ENCODE measurements around the gene CDH15. TPM values are rescaled to one million over a fixed set of nuclear protein-coding genes. Genes with fewer than 3 reads are reported as not detected.
"Not testable (repeated sequence)": the region's sequence is repeated elsewhere in the genome, so short reads cannot be mapped to it uniquely, and the experiment has no call there.

CDH15 gene
- total RNA-seq, 1 donor from 2014 or later, result 0.35 TPM

GRCh38 chr16:89191033-89191900 is 19.7 kb downstream of the CDH15 start:
- TF ChIP-seq CTCF (IDR thresholded peaks at IDR 0.05), result no peak
- Mint-ChIP-seq H3K27me3 (ENCODE audit: unreplicated experiment) (no peaks in the 10 kb centered on the region), H3K9me3 (ENCODE audit: unreplicated experiment) (no peaks in the 10 kb centered on the region), H3K36me3 (ENCODE audit: unreplicated experiment) (no peaks in the 10 kb centered on the region), H3K4me1 (ENCODE audit: unreplicated experiment) (no peaks in the 10 kb centered on the region), H3K4me3 (ENCODE audit: unreplicated experiment) (no peak overlapping the region), H3K27ac (ENCODE audit: unreplicated experiment) (no peak overlapping the region)
- no peak for DNase-seq (ENCODE audit: extremely low spot score, unreplicated experiment)

GRCh38 chr16:89191901-89192185 is 20.3 kb downstream of the CDH15 start:
- Mint-ChIP-seq H3K9me3 (ENCODE audit: unreplicated experiment) (no peaks in the 10 kb centered on the region), H3K36me3 (ENCODE audit: unreplicated experiment) (no peaks in the 10 kb centered on the region), H3K4me1 (ENCODE audit: unreplicated experiment) (no peaks in the 10 kb centered on the region), H3K4me3 (ENCODE audit: unreplicated experiment) (no peak overlapping the region), H3K27me3 (ENCODE audit: unreplicated experiment) (no peaks in the 10 kb centered on the region), H3K27ac (ENCODE audit: unreplicated experiment) (no peak overlapping the region)
- DNase-seq (ENCODE audit: extremely low spot score, unreplicated experiment), result no peak
- TF ChIP-seq CTCF (IDR thresholded peaks at IDR 0.05), result no peak

GRCh38 chr16:89192186-89192955 is 20.8 kb downstream of the CDH15 start:
- H3K27me3 Mint-ChIP-seq (ENCODE audit: unreplicated experiment); H3K27ac Mint-ChIP-seq (ENCODE audit: unreplicated experiment); DNase-seq (ENCODE audit: extremely low spot score, unreplicated experiment); H3K9me3 Mint-ChIP-seq (ENCODE audit: unreplicated experiment); H3K4me3 Mint-ChIP-seq (ENCODE audit: unreplicated experiment); H3K4me1 Mint-ChIP-seq (ENCODE audit: unreplicated experiment); H3K36me3 Mint-ChIP-seq (ENCODE audit: unreplicated experiment): not testable (repeated sequence)

GRCh38 chr16:89192956-89193575 is 21.5 kb downstream of the CDH15 start:
- no peaks in the 10 kb centered on the region for H3K27me3 Mint-ChIP-seq (ENCODE audit: unreplicated experiment)
- DNase-seq (ENCODE audit: extremely low spot score, unreplicated experiment), result no peak
- H3K27ac Mint-ChIP-seq (ENCODE audit: unreplicated experiment), result no peak overlapping the region
- no peaks in the 10 kb centered on the region for H3K4me1 Mint-ChIP-seq (ENCODE audit: unreplicated experiment)
- H3K9me3 Mint-ChIP-seq (ENCODE audit: unreplicated experiment), result no peaks in the 10 kb centered on the region
- H3K36me3 Mint-ChIP-seq (ENCODE audit: unreplicated experiment), result no peaks in the 10 kb centered on the region
- no peak for TF ChIP-seq CTCF (IDR thresholded peaks at IDR 0.05)
- H3K4me3 Mint-ChIP-seq (ENCODE audit: unreplicated experiment), result no peak overlapping the region

GRCh38 chr16:89193576-89194293 is 22.2 kb downstream of the CDH15 start:
- Mint-ChIP-seq H3K9me3 (ENCODE audit: unreplicated experiment) (no peaks in the 10 kb centered on the region), H3K27ac (ENCODE audit: unreplicated experiment) (no peak overlapping the region), H3K36me3 (ENCODE audit: unreplicated experiment) (no peaks in the 10 kb centered on the region), H3K27me3 (ENCODE audit: unreplicated experiment) (no peaks in the 10 kb centered on the region), H3K4me1 (ENCODE audit: unreplicated experiment) (no peaks in the 10 kb centered on the region), H3K4me3 (ENCODE audit: unreplicated experiment) (no peak overlapping the region)
- TF ChIP-seq CTCF (IDR thresholded peaks at IDR 0.05), result no peak
- no peak for DNase-seq (ENCODE audit: extremely low spot score, unreplicated experiment)

Measured in osteocyte (in vitro differentiated cells).